HFF-Myc (cell line): ENCODE results near the gene RNF114.
"Not testable (repeated sequence)": the region's sequence is repeated elsewhere in the genome, so short reads cannot be mapped to it uniquely, and the experiment has no call there.

ENCODE experiments used
- DNase-seq: peaks from one replicate; pipeline ENCODE4 v3.0.0-alpha.2; 2011; ENCODE audit warnings: low read depth; ENCODE audit errors: extremely low read depth
- H3K4me3 ChIP-seq: replicated peaks from 2 replicates; pipeline ENCODE4 v1.5.1; 2011; ENCODE audit warnings: low read depth, mild to moderate bottlenecking, control low read depth, low read length
- TF ChIP-seq, protein P1 (sequence below): IDR thresholded peaks from 2 replicates; pipeline ENCODE4 v1.5.1; 2012; ENCODE audit warnings: mild to moderate bottlenecking, low read depth, low read length, control low read depth; ENCODE audit errors: missing control alignments

RNF114 gene

DNA sequence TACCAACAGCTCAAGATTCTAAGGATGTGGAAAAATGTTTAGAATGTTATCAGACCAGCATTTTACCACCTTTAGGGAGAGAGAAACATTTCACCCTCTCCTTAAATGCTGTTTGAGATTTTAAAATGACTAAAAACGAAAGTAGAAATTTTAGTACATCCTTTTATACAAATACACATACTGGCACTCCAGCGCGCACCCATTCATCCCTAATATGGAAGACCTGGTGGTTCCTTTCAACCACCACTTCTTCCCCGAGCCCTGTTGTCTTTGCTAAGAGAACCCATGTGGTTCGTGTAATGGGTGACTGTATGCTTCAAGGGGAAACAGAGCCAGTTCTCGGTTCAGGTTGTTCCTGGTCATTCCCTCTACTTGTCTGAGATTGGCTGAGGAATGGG is 42.1 kb upstream of the RNF114 start:
- no peak for DNase-seq
- H3K4me3 ChIP-seq, result no peak overlapping the region

DNA sequence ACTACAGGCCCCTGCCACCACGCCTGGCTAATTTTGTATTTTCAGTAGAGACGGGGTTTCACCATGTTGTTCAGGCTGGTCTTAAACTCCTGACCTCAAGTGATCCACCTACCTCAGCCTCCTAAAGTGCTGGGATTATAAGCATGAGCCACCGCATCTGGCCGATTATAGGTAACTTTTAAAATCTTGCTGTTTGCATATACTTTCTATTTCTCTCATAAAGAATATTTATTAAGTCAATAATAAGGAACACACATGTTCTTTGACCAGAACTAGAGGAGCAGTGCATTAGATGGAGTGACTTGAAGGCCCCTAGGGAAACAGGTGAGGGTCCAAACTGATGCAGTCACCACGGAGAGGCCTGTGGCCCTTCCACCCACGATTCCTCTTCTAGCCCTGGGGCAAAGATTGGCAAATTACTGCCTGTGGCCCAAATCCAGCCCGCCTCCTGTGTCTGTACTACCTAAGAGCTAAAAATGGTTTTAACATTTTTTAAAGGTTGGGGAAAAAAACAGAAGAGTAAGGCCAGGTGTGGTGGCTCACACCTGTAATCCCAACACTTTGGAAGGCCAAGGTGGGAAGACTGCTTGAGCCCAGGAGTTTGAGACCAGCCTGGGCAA is 40.6 kb upstream of the RNF114 start:
- not testable (repeated sequence) for H3K4me3 ChIP-seq, DNase-seq

More for the DNA sequence above, 42.1 kb upstream of the RNF114 start:
- TF ChIP-seq, protein P1, sequence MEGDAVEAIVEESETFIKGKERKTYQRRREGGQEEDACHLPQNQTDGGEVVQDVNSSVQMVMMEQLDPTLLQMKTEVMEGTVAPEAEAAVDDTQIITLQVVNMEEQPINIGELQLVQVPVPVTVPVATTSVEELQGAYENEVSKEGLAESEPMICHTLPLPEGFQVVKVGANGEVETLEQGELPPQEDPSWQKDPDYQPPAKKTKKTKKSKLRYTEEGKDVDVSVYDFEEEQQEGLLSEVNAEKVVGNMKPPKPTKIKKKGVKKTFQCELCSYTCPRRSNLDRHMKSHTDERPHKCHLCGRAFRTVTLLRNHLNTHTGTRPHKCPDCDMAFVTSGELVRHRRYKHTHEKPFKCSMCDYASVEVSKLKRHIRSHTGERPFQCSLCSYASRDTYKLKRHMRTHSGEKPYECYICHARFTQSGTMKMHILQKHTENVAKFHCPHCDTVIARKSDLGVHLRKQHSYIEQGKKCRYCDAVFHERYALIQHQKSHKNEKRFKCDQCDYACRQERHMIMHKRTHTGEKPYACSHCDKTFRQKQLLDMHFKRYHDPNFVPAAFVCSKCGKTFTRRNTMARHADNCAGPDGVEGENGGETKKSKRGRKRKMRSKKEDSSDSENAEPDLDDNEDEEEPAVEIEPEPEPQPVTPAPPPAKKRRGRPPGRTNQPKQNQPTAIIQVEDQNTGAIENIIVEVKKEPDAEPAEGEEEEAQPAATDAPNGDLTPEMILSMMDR, result no peak

DNA sequence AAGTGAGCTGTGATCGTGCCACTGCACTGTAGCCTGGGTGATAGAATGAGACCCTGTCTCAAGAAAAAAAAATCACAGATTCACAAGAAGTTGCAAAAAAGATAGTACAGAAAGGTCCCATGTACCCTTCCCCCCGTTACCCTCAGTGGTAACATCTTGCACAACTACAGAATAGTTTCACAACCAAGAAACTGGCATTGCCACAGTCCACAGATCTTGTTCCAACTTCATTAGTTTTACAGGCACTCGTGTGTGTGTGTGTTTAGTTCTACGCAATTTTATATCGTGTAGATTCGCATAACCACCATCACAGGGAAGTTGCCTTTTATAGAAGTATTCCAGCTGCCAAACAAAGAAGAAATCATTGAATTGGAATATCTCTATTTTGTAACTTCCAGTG is 40.0 kb upstream of the RNF114 start:
- TF ChIP-seq, protein P1, result no peak
- H3K4me3 ChIP-seq, result no peak overlapping the region
- DNase-seq, result no peak

DNA sequence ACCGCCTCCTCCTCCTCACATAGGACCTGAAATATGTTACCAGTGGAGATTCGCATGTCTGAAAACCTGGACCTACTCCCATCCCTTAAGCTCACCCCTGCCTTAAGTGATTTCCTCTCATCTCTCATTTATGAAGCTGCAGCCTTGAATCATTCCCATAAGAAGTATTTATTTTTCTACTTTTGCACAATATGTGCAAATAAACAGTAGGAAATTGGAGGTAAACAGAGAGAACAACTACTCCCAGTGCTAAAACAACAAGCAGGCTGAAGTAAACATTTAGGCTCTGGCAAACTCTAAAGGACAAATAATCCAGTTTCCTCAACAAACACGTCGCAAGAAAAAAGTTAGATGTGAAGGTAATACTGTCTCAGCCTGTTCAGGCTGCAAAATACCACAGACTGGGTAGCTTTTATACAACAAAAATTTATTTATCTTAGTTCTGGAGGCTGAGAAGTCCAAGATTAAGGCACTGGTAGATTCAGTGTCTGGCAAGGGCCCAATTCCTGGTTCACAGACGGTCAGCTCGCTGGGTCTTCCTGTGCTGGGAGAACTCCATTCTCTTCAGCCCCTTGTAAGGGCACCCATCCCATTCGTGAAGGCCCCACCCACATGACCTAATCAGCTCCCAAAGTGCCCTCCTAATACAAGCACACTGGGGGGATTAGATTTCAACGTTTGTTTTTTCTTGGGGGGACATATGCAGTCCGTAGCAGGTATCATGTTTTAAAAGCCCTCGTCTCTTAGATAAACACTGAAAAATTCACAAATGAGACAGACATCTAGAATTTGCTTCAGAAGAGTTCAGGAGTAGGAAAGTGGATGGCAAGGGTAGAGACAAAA is 36.4 kb upstream of the RNF114 start:
- DNase-seq, result no peak
- H3K4me3 ChIP-seq, result no peak overlapping the region
- TF ChIP-seq, protein P1, result no peak

DNA sequence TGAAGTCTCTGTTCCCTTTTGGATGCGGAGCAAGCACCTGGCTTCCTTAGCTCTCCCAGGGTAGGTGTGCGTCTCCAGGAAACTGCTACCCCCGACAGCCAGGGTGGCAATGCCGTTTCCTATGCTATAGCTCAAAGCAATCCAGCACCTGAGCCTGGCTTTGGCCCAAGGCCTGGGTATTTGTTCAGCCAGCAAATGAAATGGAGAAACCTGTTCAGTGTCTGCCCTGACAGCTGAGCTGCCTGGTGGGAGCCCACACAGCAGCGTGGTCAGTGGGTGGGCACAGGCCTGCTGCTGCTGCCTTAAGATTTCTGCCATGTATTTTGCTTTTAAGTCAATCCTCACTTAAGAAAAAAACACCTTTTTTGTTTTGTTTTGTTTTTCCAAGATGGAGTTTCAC is 34.6 kb upstream of the RNF114 start:
- no peak for DNase-seq
- no peak overlapping the region for H3K4me3 ChIP-seq
- TF ChIP-seq, protein P1, result no peak

DNA sequence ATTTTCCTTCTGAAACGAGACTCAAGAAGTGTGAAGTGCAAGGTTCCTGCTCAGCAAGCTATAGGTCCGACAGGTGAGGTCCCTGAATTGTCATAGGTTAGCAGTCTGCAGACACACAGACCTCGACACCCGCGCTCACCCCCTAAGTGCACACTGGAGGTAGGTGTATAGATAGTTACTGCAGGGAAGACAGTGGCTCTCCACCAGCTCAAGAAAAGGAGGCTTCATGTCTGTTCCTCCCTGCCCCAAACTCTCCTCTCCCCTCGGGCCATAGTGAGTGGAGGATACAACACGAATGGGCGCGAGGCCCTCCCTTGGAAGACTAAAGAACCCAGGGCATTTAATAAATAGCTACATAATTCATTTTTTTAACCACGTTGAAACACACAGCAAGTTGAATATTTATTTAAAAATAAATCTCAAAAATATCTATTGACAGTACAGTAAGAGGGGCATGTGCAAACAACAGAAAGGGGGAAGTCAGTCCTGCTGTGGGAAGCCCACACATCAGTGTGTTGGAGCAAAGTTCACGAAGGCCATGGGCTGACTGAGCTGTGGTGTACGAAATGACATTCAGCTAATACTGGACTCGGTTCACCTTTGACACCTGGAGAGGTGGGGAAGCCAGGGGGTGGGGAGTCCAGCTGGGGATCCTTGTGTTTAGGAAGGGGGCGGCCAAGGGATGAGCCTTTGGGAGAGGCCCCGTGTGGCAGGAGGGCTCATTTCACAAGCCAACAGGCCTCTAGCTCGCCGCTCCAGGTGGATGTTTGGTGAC is 31.6 kb upstream of the RNF114 start:
- TF ChIP-seq, protein P1, result no peak
- no peak for DNase-seq
- no peak overlapping the region for H3K4me3 ChIP-seq
